LNCaP clone FGC (cell line): Measurements from ENCODE around the gene SCNN1B.

Experiments used
- DNase-seq: peaks from one replicate; pipeline ENCODE4 v3.0.0-alpha.2; 2011; ENCODE audit warnings: low read depth
- H3K4me3 ChIP-seq: 2 replicates; pipeline ENCODE4 v1.5.1; 2011; ENCODE audit warnings: mild to moderate bottlenecking, low read depth, low read length, control low read depth
- TF ChIP-seq, protein P1 (sequence below): IDR thresholded peaks from 2 replicates; pipeline ENCODE4 v1.5.1; 2012; ENCODE audit warnings: mild to moderate bottlenecking; ENCODE audit not compliant: control insufficient read depth, insufficient read depth; ENCODE audit errors: extremely low read depth

SCNN1B gene

DNA sequence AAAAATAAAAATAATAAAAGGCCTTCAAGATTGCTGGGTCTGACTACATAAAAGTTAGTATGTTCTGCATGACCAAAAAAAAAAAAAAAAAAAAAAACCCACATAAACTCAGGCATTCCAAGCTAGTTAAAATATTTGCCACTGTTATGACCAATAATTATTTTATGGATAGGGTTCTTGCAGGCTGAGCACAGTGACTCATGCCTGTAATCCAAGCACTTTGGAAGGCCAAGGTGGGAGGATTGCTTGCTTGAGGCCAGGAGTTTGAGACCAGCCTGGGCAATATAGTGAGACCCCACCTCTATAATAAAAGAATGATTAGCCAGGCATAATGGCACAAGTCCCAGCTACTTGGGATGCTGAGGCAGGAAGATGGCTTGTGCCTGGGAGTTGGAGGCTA, 8.1 kb downstream of the SCNN1B start:
- DNase-seq: no peak
- no peak overlapping the region for H3K4me3 ChIP-seq
- TF ChIP-seq, protein P1, sequence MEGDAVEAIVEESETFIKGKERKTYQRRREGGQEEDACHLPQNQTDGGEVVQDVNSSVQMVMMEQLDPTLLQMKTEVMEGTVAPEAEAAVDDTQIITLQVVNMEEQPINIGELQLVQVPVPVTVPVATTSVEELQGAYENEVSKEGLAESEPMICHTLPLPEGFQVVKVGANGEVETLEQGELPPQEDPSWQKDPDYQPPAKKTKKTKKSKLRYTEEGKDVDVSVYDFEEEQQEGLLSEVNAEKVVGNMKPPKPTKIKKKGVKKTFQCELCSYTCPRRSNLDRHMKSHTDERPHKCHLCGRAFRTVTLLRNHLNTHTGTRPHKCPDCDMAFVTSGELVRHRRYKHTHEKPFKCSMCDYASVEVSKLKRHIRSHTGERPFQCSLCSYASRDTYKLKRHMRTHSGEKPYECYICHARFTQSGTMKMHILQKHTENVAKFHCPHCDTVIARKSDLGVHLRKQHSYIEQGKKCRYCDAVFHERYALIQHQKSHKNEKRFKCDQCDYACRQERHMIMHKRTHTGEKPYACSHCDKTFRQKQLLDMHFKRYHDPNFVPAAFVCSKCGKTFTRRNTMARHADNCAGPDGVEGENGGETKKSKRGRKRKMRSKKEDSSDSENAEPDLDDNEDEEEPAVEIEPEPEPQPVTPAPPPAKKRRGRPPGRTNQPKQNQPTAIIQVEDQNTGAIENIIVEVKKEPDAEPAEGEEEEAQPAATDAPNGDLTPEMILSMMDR: no peak

DNA sequence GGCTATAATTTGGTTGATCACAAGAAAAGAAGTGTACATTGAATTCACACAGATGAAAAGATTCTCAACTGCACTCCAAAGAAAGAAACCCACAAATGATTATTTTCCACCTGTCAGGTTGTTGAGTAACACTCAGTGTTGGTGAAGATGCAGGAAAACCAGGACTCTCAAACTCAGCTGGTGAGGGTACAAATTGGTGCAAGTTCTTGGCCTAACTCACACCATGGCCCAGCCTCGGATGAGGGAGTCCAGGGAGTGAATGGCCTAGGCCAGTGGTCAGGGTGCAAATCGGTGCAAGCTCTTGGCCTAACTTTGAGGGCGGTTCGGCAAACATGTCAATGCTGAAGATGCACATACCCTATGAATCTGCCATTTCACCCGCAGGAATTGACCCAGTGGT, 8.6 kb downstream of the SCNN1B start:
- no peak overlapping the region for H3K4me3 ChIP-seq
- no peak for DNase-seq
- TF ChIP-seq, protein P1: no peak

DNA sequence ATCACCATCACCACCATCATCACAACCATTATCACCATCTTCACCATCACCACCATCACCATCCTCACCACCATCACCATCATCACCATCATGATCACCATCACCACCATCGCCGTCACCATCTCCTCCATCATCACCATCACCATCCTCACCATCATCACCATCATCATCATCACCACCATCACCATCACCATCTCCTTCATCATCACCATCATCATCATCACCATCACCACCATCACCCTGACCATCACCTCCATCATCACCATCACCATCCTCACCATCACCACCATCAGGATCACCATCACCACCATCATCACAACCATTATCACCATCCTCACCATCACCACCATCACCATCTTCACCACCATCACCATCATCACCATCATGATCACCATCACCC, 14.1 kb downstream of the SCNN1B start:
- TF ChIP-seq, protein P1: no peak

DNA sequence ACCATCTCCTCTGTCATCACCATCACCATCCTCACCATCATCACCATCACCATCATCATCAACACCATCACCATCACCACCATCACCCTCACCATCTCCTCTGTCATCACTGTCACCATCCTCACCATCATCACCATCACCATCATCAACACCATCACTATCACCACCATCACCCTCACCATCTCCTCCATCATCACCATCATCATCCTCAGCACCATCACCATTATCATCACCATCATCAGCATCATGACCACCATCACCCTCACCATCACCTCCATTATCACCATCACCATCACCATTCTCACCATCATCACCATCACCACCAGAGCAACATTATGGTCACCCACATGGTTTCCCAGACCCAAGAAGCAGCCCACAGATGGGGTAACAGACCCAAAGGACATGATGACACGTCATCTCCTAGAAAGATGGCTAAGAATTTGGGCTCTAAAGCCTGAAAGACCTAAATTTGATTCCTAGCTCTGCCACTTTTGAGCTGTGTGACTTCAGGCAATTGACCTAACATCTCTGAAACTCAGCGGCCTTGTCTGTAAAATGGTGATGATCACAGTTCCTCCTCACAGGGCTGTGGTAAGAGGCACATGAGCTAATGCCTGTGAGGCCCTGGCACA, 14.6 kb downstream of the SCNN1B start:
- H3K4me3 ChIP-seq: no peak overlapping the region
- DNase-seq: no peak
- TF ChIP-seq, protein P1: no peak

More for the DNA sequence above, 14.1 kb downstream of the SCNN1B start:
- no peak for DNase-seq
- no peak overlapping the region for H3K4me3 ChIP-seq

DNA sequence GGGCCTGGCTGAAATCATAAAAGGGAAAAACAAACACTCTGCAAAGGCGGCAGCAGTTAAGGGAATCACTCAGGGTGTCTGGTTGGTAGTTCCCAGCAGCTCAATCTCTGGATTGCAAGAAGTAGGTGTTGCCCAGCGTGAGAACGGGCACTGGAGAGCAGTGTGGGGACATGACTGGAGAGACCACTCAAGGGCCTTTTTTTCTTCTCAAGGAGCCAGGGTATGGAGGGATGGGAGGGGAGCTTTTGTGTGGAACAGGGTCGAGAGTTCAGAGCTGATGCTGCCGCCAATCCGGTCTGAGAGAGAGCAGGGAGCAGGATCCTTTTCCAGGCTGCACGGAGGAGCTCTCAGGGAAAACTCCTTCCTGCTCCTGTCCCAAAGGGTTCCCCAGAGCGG, 15.2 kb downstream of the SCNN1B start:
- H3K4me3 ChIP-seq: no peak overlapping the region
- peak; percentile 82 for DNase-seq
- TF ChIP-seq, protein P1: no peak

DNA sequence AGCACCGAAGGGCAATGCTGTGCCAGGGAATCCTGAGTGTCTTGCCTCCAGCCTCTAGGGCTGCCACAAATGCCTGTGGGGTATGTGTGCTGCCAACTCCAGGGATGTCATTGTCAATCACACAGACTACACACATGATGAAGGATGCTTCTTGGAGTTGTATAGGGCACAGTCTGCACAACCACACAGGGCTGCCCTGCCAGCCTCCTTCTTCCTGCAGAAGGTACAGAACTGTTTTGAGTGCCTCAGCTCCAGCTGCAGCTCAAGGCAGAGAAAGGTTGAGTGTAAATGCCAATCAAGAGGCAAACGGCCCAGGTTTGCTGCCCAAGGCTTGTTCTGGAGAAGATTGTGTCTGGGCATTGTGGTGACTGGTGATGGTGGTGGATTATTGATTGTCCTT, 15.6 kb downstream of the SCNN1B start:
- no peak for DNase-seq
- TF ChIP-seq, protein P1: no peak
- H3K4me3 ChIP-seq: no peak overlapping the region

DNA sequence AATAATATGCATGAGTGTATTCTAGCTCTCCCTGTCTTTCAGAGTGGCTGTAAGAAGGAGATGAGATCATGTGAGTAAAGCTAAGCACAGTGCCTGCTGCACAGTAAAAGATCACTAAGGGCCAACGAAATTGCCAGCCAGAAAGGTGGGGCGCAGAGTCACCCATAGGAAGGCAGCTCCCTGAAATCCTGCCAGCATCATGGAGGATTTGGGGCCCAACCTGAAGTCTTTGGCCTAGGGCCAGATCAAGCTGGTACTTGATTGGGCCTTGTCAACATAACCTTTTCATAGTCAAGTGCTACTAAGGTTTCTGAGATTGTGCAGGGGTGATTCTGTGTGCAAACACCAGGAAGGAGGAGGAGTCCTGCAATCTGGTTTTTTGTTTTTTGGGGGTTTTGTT, 16.5 kb downstream of the SCNN1B start:
- TF ChIP-seq, protein P1: no peak
- no peak for DNase-seq
- H3K4me3 ChIP-seq: no peak overlapping the region
